ENCODE measurements around the gene SLC20A1. TPM values are rescaled to one million over a fixed set of nuclear protein-coding genes. Genes with fewer than 3 reads are reported as not detected.

Gene SLC20A1
- total RNA-seq, 2 experiments from 2014 or later: 105 to 113 TPM

Other genes with a start within 250 kb of the SLC20A1 start
- gene RGPD8, start 212.3 kb upstream of the SLC20A1 start, total RNA-seq: 10 to 100 TPM; 12.2 to 13.7 TPM
- gene TTL, start 163.8 kb upstream of the SLC20A1 start, total RNA-seq: 10 to 100 TPM; 22.9 to 24.5 TPM
- gene POLR1B, start 103.5 kb upstream of the SLC20A1 start, total RNA-seq: 10 to 100 TPM; 27.2 to 27.3 TPM
- 10 to 100 TPM; 32.1 to 35.2 TPM for gene CHCHD5, start 61.3 kb upstream of the SLC20A1 start, total RNA-seq
- gene NT5DC4, start 75.1 kb downstream of the SLC20A1 start, total RNA-seq: not detected
- 10 to 100 TPM; 38.9 to 40.3 TPM for gene CKAP2L, start 118.7 kb downstream of the SLC20A1 start, total RNA-seq
- not detected for gene IL1A, start 138.6 kb downstream of the SLC20A1 start, total RNA-seq
- gene IL1B, start 190.8 kb downstream of the SLC20A1 start, total RNA-seq: under 1 TPM in 1 of 2 experiments, not detected in 1; 0.19 TPM

All from activated naive CD8-positive, alpha-beta T cell treated with anti-CD3 and anti-CD28 coated beads, Interleukin-2, amount 10 ng/mL, durations not matched to agents 7 days and 5 days (primary cell).